ENCODE results near the gene ATP5PO.

Gene ATP5PO

GRCh38 chr21:33874161-33874560, 41.4 kb downstream of the ATP5PO start:
- no peak for TF ChIP-seq ZFP30 (CRISPR knock-in tag; IDR thresholded peaks at IDR 0.05)
- no peak for TF ChIP-seq ZNF565 (CRISPR knock-in tag; conservative IDR thresholded peaks at IDR 0.05; ENCODE audit: low read depth)
- TF ChIP-seq RARB (CRISPR knock-in tag; IDR thresholded peaks at IDR 0.05): no peak
- TF ChIP-seq CSRNP3 (CRISPR knock-in tag; IDR thresholded peaks at IDR 0.05): no peak
- no peak for TF ChIP-seq CREB5 (CRISPR knock-in tag; IDR thresholded peaks at IDR 0.05; ENCODE audit: low read depth)
- TF ChIP-seq ISL1 (CRISPR knock-in tag; IDR thresholded peaks at IDR 0.05): no peak
- no peak for TF ChIP-seq SNAI2 (CRISPR knock-in tag; IDR thresholded peaks at IDR 0.05)
- TF ChIP-seq ESRRG (CRISPR knock-in tag; IDR thresholded peaks at IDR 0.05): no peak
- TF ChIP-seq GLIS3 (CRISPR knock-in tag; IDR thresholded peaks at IDR 0.05): no peak
- TF ChIP-seq TOX (CRISPR knock-in tag; IDR thresholded peaks at IDR 0.05; ENCODE audit: borderline replicate concordance): no peak
- TF ChIP-seq POU6F1 (CRISPR knock-in tag; IDR thresholded peaks at IDR 0.05; ENCODE audit: borderline replicate concordance, low read depth): no peak
- no peak for TF ChIP-seq ZC3H10 (CRISPR knock-in tag; IDR thresholded peaks at IDR 0.05)
- no peak for ATAC-seq

GRCh38 chr21:33872881-33873515, 42.6 kb downstream of the ATP5PO start:
- no peak for ATAC-seq
- no peak for TF ChIP-seq SNAI2 (CRISPR knock-in tag; IDR thresholded peaks at IDR 0.05)
- no peak for TF ChIP-seq PATZ1 (CRISPR knock-in tag; IDR thresholded peaks at IDR 0.05; ENCODE audit: borderline replicate concordance)

GRCh38 chr21:33871171-33871570, 44.4 kb downstream of the ATP5PO start:
- ATAC-seq: no peak
- TF ChIP-seq ZFP30 (CRISPR knock-in tag; IDR thresholded peaks at IDR 0.05): no peak
- no peak for TF ChIP-seq ARNTL (CRISPR knock-in tag; IDR thresholded peaks at IDR 0.05; ENCODE audit: borderline replicate concordance, low read depth)
- TF ChIP-seq TSHZ2 (CRISPR knock-in tag; IDR thresholded peaks at IDR 0.05): no peak
- TF ChIP-seq RARB (CRISPR knock-in tag; IDR thresholded peaks at IDR 0.05): no peak
- TF ChIP-seq ZFP3 (CRISPR knock-in tag; IDR thresholded peaks at IDR 0.05): no peak

GRCh38 chr21:33870768-33871167, 44.8 kb downstream of the ATP5PO start:
- ATAC-seq: no peak
- TF ChIP-seq TOX (CRISPR knock-in tag; IDR thresholded peaks at IDR 0.05; ENCODE audit: borderline replicate concordance) (no peak), CREB5 (CRISPR knock-in tag; IDR thresholded peaks at IDR 0.05; ENCODE audit: low read depth) (no peak), SNAI2 (CRISPR knock-in tag; IDR thresholded peaks at IDR 0.05) (no peak), CSDC2 (CRISPR knock-in tag; IDR thresholded peaks at IDR 0.05) (no peak), POU6F1 (CRISPR knock-in tag; IDR thresholded peaks at IDR 0.05; ENCODE audit: borderline replicate concordance, low read depth) (no peak), ZNF8 (CRISPR knock-in tag; IDR thresholded peaks at IDR 0.05) (no peak), BACH2 (CRISPR knock-in tag; IDR thresholded peaks at IDR 0.05; ENCODE audit: borderline replicate concordance) (no peak), ZNF70 (CRISPR knock-in tag; IDR thresholded peaks at IDR 0.05) (no peak), OSR1 (CRISPR knock-in tag; IDR thresholded peaks at IDR 0.05) (no peak), GLIS3 (CRISPR knock-in tag; IDR thresholded peaks at IDR 0.05) (no peak), RARB (CRISPR knock-in tag; IDR thresholded peaks at IDR 0.05) (no peak)

Measured in SK-N-SH treated with all-trans-retinoic acid at 6 μM for 48 hours (cell line).